ENCODE measurements around the gene CORO2B. TPM values are rescaled to one million over a fixed set of nuclear protein-coding genes. Genes with fewer than 3 reads are reported as not detected.
"Not testable (repeated sequence)": the region's sequence is repeated elsewhere in the genome, so short reads cannot be mapped to it uniquely, and the experiment has no call there.

Gene CORO2B
- polyA plus RNA-seq, 3 donors from 2014 or later, result not detected

GRCh38 chr15:68643216-68643830 lies 64.5 kb downstream of the CORO2B start:
- Mint-ChIP-seq H3K27ac (no peak overlapping the region), H3K4me1 (no peaks in the 10 kb centered on the region), H3K27me3 (ENCODE audit: low read depth in 3 of 3) (peaks cover 0 to 4% (median 2%) of the 10 kb centered on the region in 3 donors), H3K4me3 (no peak overlapping the region), H3K36me3 (no peaks in the 10 kb centered on the region), H3K9me3 (no peaks in the 10 kb centered on the region)
- no peak for DNase-seq

- DNase-seq, result no peak
- H3K36me3 Mint-ChIP-seq, result no peaks in the 10 kb centered on the region
- peaks cover 0 to 4% (median 2%) of the 10 kb centered on the region in 3 donors for H3K27me3 Mint-ChIP-seq (ENCODE audit: low read depth in 3 of 3)
- H3K9me3 Mint-ChIP-seq, result no peaks in the 10 kb centered on the region
- H3K4me1 Mint-ChIP-seq, result no peaks in the 10 kb centered on the region
- H3K4me3 Mint-ChIP-seq, result no peak overlapping the region
- H3K27ac Mint-ChIP-seq, result no peak overlapping the region
Measured at GRCh38 chr15:68644083-68644904, 65.5 kb downstream of the CORO2B start.

- peaks cover 0 to 4% (median 2%) of the 10 kb centered on the region in 3 donors for H3K27me3 Mint-ChIP-seq (ENCODE audit: low read depth in 3 of 3)
- no peaks in the 10 kb centered on the region for H3K9me3 Mint-ChIP-seq
- DNase-seq, result no peak
- no peaks in the 10 kb centered on the region for H3K4me1 Mint-ChIP-seq
- no peak overlapping the region for H3K27ac Mint-ChIP-seq
- H3K4me3 Mint-ChIP-seq, result no peak overlapping the region
- no peaks in the 10 kb centered on the region for H3K36me3 Mint-ChIP-seq
Measured at GRCh38 chr15:68644996-68645395, 66.2 kb downstream of the CORO2B start.

DNA sequence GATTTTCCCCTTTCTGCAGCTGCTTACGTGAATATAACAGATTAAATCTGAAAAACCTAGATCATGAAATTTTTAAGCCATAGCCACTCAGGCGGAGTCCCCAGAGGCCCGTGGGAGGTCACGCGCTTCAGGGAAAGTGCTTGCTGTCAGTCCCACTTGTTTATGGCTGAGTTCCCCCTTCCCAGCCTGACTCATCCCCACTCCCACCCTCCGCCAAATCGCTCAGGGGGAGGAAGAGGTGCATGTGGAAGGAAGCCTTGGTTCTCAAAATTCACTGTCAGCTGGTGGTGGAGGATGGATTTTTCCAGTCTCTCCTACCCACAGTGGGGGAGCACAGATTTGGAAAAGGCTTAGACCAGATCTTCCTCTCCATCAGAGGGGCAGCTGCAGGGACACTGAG lies 67.4 kb downstream of the CORO2B start:
- Mint-ChIP-seq H3K27me3 (ENCODE audit: low read depth in 3 of 3) (peaks cover 0 to 6% (median 2%) of the 10 kb centered on the region in 3 donors), H3K4me1 (no peaks in the 10 kb centered on the region), H3K36me3 (no peaks in the 10 kb centered on the region), H3K27ac (no peak overlapping the region), H3K4me3 (no peak overlapping the region), H3K9me3 (no peaks in the 10 kb centered on the region)
- no peak for DNase-seq

- DNase-seq, result no peak
- H3K4me1 Mint-ChIP-seq, result no peaks in the 10 kb centered on the region
- no peak overlapping the region for H3K27ac Mint-ChIP-seq
- H3K9me3 Mint-ChIP-seq, result no peaks in the 10 kb centered on the region
- H3K4me3 Mint-ChIP-seq, result no peak overlapping the region
- H3K36me3 Mint-ChIP-seq, result no peaks in the 10 kb centered on the region
- peaks cover 0 to 6% (median 2%) of the 10 kb centered on the region in 3 donors for H3K27me3 Mint-ChIP-seq (ENCODE audit: low read depth in 3 of 3)
Measured at GRCh38 chr15:68646696-68647095, 67.9 kb downstream of the CORO2B start.

- H3K4me1 Mint-ChIP-seq; H3K9me3 Mint-ChIP-seq; H3K4me3 Mint-ChIP-seq; H3K27ac Mint-ChIP-seq; H3K27me3 Mint-ChIP-seq (ENCODE audit: low read depth in 3 of 3); H3K36me3 Mint-ChIP-seq; DNase-seq: not testable (repeated sequence)
Measured at GRCh38 chr15:68647361-68647760, 68.6 kb downstream of the CORO2B start.

GRCh38 chr15:68650901-68651709 lies 72.3 kb downstream of the CORO2B start:
- H3K4me1 Mint-ChIP-seq, result no peaks in the 10 kb centered on the region
- H3K27me3 Mint-ChIP-seq (ENCODE audit: low read depth in 3 of 3), result peaks cover 0 to 6% (median 2%) of the 10 kb centered on the region in 3 donors
- H3K36me3 Mint-ChIP-seq, result no peaks in the 10 kb centered on the region
- DNase-seq, result peak in 2 of 3 donors; percentile 3 to 4
- H3K27ac Mint-ChIP-seq, result no peak overlapping the region
- no peak overlapping the region for H3K4me3 Mint-ChIP-seq
- no peaks in the 10 kb centered on the region for H3K9me3 Mint-ChIP-seq

DNA sequence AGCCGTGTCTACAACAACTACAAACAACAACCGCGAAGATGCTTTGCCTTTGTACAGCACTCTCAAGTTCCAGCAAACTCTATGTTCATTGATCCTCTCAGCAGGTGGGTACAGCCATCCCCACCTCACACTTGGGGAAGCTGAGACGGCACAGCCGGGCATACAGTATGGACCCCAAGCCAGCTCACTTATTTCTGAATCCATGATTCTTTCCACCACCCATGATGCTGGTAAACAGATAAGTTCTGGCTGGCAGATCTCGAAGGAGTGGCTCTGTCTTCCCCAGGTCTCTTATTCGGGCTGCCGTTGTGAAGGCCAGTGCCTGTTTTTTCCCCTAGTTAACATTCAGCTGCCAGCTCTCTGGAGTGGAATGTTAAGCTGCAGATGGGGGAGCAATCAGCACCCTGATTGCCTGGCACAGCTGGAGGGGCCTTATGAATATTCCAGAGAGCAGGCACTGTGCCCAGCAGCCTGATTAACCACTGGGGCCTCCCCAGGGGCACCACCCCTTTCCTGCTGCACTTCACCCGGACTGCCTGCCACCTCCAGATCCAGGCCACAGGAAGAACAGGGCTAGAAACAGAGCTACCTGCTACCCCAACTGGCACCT lies 73.2 kb downstream of the CORO2B start:
- no peak overlapping the region for H3K4me3 Mint-ChIP-seq
- no peak overlapping the region for H3K27ac Mint-ChIP-seq
- DNase-seq, result no peak
- peaks cover 0 to 6% (median 2%) of the 10 kb centered on the region in 3 donors for H3K27me3 Mint-ChIP-seq (ENCODE audit: low read depth in 3 of 3)
- H3K9me3 Mint-ChIP-seq, result no peaks in the 10 kb centered on the region
- no peaks in the 10 kb centered on the region for H3K4me1 Mint-ChIP-seq
- no peaks in the 10 kb centered on the region for H3K36me3 Mint-ChIP-seq

GRCh38 chr15:68653031-68653635 lies 74.3 kb downstream of the CORO2B start:
- Mint-ChIP-seq H3K27ac (no peak overlapping the region), H3K4me3 (no peak overlapping the region), H3K4me1 (no peaks in the 10 kb centered on the region), H3K9me3 (no peaks in the 10 kb centered on the region), H3K36me3 (no peaks in the 10 kb centered on the region), H3K27me3 (ENCODE audit: low read depth in 3 of 3) (peaks cover 0 to 6% (median 2%) of the 10 kb centered on the region in 3 donors)
- no peak for DNase-seq

- Mint-ChIP-seq H3K27ac (no peak overlapping the region), H3K9me3 (no peaks in the 10 kb centered on the region), H3K27me3 (ENCODE audit: low read depth in 3 of 3) (peaks cover 0 to 6% (median 4%) of the 10 kb centered on the region in 3 donors), H3K4me1 (no peaks in the 10 kb centered on the region), H3K4me3 (no peak overlapping the region), H3K36me3 (no peaks in the 10 kb centered on the region)
- DNase-seq, result no peak
Measured at GRCh38 chr15:68653801-68654200, 75.0 kb downstream of the CORO2B start.

DNA sequence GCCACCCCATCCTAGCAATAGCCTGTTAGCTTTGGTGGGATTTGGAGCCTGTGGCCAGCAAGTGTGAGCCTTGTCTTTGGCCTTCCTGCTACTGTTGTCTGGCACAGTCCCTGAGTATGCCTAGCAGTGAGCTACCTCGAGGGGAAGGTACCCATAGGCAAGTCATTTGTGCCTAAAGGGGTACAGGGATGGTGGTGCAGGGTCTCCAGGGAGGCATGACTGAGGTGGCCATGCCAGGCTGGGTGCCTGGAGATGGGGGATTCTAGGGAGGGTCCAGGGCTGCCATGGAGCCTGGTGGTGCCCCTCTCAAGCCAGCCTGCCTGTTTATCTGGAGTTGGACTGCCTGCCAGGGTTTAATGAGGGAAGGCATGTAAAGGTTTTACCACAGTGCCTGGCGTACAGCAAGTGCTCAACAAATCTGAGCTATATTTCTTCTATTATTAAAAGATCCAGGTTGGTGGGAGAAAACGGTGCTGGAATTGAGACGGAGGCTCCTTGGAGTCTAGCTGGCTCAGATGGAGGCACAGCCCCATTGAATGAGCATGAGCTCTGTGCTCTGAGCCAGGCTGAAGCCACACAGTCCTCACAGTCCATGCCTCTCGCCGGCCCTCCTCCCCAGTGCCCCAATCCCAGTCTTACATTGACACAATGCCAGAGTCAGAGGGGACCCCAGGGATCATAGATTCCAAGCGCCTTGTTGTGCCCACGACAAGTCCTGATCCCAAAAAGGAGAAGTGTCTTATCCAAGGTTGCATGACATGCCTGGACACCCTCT lies 76.2 kb downstream of the CORO2B start:
- Mint-ChIP-seq H3K4me3 (no peak overlapping the region), H3K36me3 (no peaks in the 10 kb centered on the region), H3K27ac (no peak overlapping the region), H3K4me1 (no peaks in the 10 kb centered on the region), H3K27me3 (ENCODE audit: low read depth in 3 of 3) (peaks cover 0 to 6% (median 4%) of the 10 kb centered on the region in 3 donors), H3K9me3 (no peaks in the 10 kb centered on the region)
- no peak for DNase-seq

DNA sequence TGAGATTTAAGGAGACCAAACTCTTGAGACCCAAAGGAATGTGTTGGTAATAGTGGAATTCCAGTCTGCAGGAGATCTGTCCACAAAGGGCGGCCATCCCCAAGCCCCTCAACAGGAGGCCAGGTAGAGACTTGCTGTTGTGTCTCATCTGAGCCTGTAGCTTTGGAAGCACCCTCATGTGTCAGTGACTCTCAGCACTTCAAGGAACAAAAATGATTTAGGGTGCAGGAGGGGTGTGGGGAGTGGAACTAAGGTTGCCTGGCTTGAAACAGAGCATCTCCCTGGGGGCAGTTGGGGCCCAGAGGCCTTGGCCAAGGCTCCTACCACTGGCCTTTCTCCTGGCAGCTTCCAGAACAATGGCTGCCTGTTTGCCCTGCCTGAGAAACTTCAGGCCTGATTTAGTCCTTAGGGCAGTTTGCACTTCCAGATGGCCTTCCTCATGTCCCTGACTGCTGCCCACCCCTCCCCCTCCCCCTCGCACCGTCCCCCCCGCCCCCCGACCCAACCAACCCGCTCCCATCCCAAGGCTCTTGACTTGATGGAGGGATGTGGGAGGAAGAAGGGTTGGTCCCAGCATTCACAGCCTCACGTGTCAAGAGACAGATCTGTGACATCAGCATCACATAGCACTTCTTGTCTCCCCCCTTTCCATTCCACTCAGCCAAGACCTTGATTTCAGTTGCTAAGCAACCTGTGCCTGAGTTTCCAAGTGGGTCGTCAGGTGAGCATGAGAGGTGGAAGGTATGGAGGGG lies 77.1 kb downstream of the CORO2B start:
- Mint-ChIP-seq H3K27me3 (ENCODE audit: low read depth in 3 of 3) (peaks cover 0 to 4% (median 4%) of the 10 kb centered on the region in 3 donors), H3K9me3 (no peaks in the 10 kb centered on the region), H3K4me3 (no peak overlapping the region), H3K36me3 (no peaks in the 10 kb centered on the region), H3K27ac (no peak overlapping the region), H3K4me1 (no peaks in the 10 kb centered on the region)
- DNase-seq, result no peak

Data from immature natural killer cell (primary cell).